GM12892 (cell line): ENCODE data around the gene NPPC.

ENCODE experiments used
- POLR2A ChIP-seq: IDR thresholded peaks from 2 replicates; pipeline ENCODE4 v1.6.1; 2011; ENCODE audit warnings: low read depth, low read length, control low read depth
- POLR2AphosphoS5 ChIP-seq: IDR thresholded peaks from 2 replicates; pipeline ENCODE4 v1.6.1; 2011; ENCODE audit warnings: low read depth, low read length, control low read depth

DNA sequence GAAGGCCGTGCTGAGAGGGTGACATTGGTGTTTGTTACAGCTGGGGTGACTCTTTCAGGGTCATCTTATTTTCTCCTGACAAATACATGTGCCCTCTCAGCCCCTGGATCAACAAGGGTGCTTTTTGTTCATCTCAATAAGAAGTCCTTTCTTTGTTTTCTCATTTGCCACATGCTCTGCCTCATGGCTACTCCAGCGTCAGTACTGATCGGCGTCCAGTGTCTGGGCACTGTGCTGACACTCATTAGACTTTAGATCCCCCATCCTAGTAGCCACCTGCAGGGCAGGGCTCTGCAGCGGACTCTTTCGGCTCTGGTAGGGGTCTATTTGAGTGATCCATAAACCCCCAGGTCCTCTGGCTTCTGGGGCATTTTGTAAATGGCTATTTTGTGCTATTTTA, 38.4 kb downstream of the NPPC start:
- no peak for TF ChIP-seq POLR2AphosphoS5
- TF ChIP-seq POLR2A = no peak
